GM20000 (cell line): Measurements from ENCODE around the gene STOX2.

ENCODE experiments used
- DNase-seq: peaks from one replicate; pipeline ENCODE4 v3.0.0; 2012; ENCODE audit warnings: low spot score
- TF ChIP-seq, protein P1 (sequence below): IDR thresholded peaks from 2 replicates; pipeline ENCODE4 v1.5.1; 2012; ENCODE audit warnings: mild to moderate bottlenecking, control low read depth; ENCODE audit errors: extremely low read depth, missing control alignments

STOX2 gene, protein sequence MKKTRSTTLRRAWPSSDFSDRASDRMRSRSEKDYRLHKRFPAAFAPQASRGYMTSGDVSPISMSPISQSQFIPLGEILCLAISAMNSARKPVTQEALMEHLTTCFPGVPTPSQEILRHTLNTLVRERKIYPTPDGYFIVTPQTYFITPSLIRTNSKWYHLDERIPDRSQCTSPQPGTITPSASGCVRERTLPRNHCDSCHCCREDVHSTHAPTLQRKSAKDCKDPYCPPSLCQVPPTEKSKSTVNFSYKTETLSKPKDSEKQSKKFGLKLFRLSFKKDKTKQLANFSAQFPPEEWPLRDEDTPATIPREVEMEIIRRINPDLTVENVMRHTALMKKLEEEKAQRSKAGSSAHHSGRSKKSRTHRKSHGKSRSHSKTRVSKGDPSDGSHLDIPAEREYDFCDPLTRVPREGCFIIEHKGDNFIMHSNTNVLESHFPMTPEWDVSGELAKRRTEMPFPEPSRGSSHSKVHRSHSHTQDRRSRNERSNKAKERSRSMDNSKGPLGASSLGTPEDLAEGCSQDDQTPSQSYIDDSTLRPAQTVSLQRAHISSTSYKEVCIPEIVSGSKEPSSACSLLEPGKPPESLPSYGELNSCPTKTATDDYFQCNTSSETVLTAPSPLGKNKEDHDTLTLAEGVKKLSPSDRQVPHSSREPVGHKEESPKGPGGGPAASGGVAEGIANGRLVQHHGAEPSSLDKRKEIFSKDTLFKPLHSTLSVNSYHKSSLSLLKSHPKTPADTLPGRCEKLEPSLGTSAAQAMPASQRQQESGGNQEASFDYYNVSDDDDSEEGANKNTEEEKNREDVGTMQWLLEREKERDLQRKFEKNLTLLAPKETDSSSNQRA (N-terminal part only)

GRCh38 chr4:183905081-183905592 is at the start of gene STOX2:
STOX2 (plus strand) TSS chr4:183905307; CDS start chr4:183906791, 1,484 bp downstream.
- TF ChIP-seq, protein P1, sequence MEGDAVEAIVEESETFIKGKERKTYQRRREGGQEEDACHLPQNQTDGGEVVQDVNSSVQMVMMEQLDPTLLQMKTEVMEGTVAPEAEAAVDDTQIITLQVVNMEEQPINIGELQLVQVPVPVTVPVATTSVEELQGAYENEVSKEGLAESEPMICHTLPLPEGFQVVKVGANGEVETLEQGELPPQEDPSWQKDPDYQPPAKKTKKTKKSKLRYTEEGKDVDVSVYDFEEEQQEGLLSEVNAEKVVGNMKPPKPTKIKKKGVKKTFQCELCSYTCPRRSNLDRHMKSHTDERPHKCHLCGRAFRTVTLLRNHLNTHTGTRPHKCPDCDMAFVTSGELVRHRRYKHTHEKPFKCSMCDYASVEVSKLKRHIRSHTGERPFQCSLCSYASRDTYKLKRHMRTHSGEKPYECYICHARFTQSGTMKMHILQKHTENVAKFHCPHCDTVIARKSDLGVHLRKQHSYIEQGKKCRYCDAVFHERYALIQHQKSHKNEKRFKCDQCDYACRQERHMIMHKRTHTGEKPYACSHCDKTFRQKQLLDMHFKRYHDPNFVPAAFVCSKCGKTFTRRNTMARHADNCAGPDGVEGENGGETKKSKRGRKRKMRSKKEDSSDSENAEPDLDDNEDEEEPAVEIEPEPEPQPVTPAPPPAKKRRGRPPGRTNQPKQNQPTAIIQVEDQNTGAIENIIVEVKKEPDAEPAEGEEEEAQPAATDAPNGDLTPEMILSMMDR, result no peak
- DNase-seq, result no peak

DNA sequence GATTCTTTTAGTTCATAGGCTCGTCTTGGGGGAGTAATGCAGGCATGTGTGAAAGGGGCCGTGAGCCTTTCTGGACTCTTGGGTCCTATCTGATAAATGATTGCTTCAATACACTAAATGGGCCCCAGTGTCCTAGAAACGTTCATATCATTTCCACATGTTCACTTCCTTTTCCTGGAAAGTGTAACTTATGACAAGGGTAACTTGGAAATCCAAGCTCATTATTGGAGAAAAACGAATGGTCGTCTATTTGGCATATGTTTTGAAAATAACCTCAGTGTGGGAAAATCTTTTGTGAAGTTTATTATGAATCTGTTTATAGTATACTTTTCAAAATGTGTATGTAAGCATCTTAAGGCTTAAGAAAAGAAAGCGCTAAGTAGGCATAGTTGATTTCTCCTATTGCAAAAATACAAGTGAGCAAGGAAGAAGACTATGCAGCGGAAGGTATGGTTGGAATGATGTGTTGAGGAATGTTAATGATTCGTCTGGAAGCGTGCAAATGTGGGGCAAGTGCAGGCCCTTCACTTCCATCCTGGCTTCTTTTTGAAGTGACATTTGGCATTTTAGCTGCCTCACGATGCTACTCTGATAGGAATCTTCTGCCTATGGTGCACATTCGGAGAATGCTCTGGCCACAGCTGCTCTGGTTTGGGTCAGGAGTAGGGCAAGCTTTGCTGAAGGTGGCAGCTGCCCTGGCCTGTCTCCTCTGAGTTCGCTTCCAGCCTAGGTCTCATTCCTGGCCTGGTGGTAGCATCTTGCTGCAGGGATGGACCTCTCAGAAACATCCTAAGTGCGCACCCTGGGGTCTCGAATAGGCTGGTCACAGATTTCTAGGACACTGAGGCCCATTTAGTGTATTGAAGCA is 49.5 kb upstream of the STOX2 start:
- DNase-seq, result no peak
- TF ChIP-seq, protein P1, result no peak

DNA sequence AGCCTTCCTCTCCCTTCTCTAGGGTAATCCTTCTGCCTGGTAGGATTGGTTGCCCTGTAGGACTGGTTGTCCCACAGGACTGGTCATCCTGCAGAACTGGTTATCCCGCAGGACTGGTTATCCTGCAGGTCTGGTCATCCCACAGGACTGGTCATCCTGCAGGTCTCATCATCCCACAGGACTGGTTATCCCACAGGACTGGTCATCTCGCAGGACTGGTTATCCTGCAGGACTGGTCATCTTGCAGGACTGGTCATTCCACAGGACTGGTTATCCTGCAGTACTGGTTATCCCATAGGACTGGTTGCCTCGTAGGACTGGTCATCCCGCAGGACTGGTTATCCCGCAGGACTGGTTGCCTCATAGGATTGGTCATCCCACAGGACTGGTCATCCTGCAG is 48.1 kb upstream of the STOX2 start:
- TF ChIP-seq, protein P1, result no peak
- DNase-seq, result no peak

DNA sequence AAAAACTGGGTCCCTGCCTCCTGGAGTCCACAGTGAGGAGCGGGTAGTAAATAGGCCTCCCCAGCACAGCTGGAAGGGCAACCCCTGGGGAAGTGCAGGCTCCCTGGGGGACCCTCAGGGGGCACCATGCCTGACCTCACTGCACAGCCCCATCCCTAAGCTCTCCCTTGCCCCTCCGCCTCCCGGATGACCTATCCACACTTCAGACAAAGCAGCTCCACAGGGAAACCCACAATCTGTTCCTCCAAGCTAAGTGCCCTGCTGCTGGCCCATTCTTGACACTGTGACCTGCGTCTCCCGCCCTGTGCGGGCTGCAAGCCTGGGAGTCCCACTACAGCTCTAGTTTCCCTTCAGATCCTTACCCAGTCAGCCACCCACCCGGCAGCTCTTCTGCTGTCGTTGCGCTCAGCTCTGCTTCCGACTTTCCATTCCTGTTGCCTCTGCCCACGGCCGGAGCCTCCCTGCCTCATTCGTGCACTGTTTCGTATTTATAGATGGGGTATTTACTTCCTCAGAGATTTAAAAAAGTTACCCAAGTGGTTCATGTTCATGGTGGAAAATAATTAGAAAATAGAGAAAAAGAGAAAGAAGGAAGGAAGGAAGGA is 47.0 kb upstream of the STOX2 start:
- TF ChIP-seq, protein P1, result no peak
- DNase-seq, result no peak

DNA sequence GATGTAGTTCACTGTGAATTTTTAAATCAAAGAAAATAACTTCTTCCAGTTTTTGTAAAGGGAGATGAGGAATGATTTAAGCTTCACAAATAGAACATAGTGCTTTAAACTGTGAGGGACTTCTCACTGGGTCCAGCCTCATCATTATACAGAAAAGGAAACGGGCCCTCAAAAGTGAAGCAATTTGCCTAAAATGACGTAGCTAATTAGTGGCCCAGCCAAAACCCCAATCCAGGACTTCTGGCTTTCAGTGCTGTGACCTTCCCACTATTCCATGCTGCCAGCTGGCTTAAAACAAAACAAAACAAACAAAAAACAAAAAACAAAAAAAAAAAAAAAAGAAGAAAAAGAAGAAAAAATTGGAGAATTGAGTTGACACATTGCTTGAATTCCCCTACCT is 45.0 kb upstream of the STOX2 start:
- TF ChIP-seq, protein P1, result no peak
- DNase-seq, result no peak

GRCh38 chr4:183860731-183861130 is 44.4 kb upstream of the STOX2 start:
- no peak for DNase-seq
- TF ChIP-seq, protein P1, result no peak
